HFFc6 (cell line): ENCODE data around the gene MAN1C1. TPM values are rescaled to one million over a fixed set of nuclear protein-coding genes. Genes with fewer than 3 reads are reported as not detected.

Experiments used
- DNase-seq: peaks from one replicate; pipeline ENCODE4 v3.0.0-alpha.2; 2018
- H3K27ac Mint-ChIP-seq: 2 replicates; pipeline ENCODE4 v1.8.0; 2020; ENCODE audit warnings: mild to moderate bottlenecking, mixed read lengths
- H3K27me3 Mint-ChIP-seq: 2 replicates; pipeline ENCODE4 v1.8.0; 2021; ENCODE audit warnings: mild to moderate bottlenecking, moderate library complexity, mixed read lengths; ENCODE audit not compliant: insufficient read depth
- H3K36me3 Mint-ChIP-seq: 2 replicates; pipeline ENCODE4 v1.8.0; 2021; ENCODE audit warnings: low read depth, mixed read lengths
- H3K4me1 Mint-ChIP-seq: 2 replicates; pipeline ENCODE4 v1.8.0; 2020; ENCODE audit warnings: low read depth, mixed read lengths
- H3K4me3 Mint-ChIP-seq: 2 replicates; pipeline ENCODE4 v1.8.0; 2020; ENCODE audit warnings: mild to moderate bottlenecking, moderate library complexity, mixed read lengths
- H3K9me3 Mint-ChIP-seq: 2 replicates; pipeline ENCODE4 v1.8.0; 2020; ENCODE audit warnings: mild to moderate bottlenecking, mixed read lengths
- CTCF ChIP-seq: fragments of 200-600 bp; sonication (generic); IDR thresholded peaks from 2 replicates; pipeline ENCODE4 v1.5.0; 2021; ENCODE audit warnings: antibody characterized with exemption, mild to moderate bottlenecking
- total RNA-seq, 6 experiments: library from RNA; stranded (reverse); fragmentation: NEBNext Ultra II Directional; extraction: Animal tissue kit (Norgen Biotek cat#: 25700); gene quantifications; 2 replicates in 1 of 6; 3 replicates in 5 of 6; pipeline ENCODE4 v1.2.3, GENCODE V29; 2021

MAN1C1 gene
- total RNA-seq, 6 experiments from 2014 or later, result 0.07 to 0.14 (median 0.08) TPM; not detected in 3

GRCh38 chr1:25622531-25622930, 5.9 kb downstream of the MAN1C1 start:
- Mint-ChIP-seq H3K27ac (no peak overlapping the region), H3K9me3 (peaks cover 10% of the 10 kb centered on the region), H3K4me1 (0 out of 2 replicates have a peak, but pooled peaks cover 4% of the 10 kb centered on the region), H3K27me3 (peaks cover 68% of the 10 kb centered on the region), H3K4me3 (no peak overlapping the region), H3K36me3 (no peaks in the 10 kb centered on the region; the same call in 1 of the 2 replicates)
- TF ChIP-seq CTCF, result no peak
- DNase-seq, result no peak

- peaks cover 10% of the 10 kb centered on the region for H3K9me3 Mint-ChIP-seq
Observed at GRCh38 chr1:25623007-25623406, 6.4 kb downstream of the MAN1C1 start.

GRCh38 chr1:25623731-25624130, 7.1 kb downstream of the MAN1C1 start:
- H3K4me1 Mint-ChIP-seq, result 0 out of 2 replicates have a peak, but pooled peaks cover 4% of the 10 kb centered on the region
- H3K36me3 Mint-ChIP-seq, result no peaks in the 10 kb centered on the region; the same call in 1 of the 2 replicates
- H3K27ac Mint-ChIP-seq, result no peak overlapping the region
- H3K9me3 Mint-ChIP-seq, result peaks cover 10% of the 10 kb centered on the region
- H3K4me3 Mint-ChIP-seq, result no peak overlapping the region
- peaks cover 63% of the 10 kb centered on the region for H3K27me3 Mint-ChIP-seq
- DNase-seq, result no peak
- no peak for TF ChIP-seq CTCF

More at GRCh38 chr1:25623007-25623406, 6.4 kb downstream of the MAN1C1 start:
- H3K36me3 Mint-ChIP-seq, result no peaks in the 10 kb centered on the region; the same call in 1 of the 2 replicates
- 0 out of 2 replicates have a peak, but pooled peaks cover 4% of the 10 kb centered on the region for H3K4me1 Mint-ChIP-seq
- peaks cover 70% of the 10 kb centered on the region for H3K27me3 Mint-ChIP-seq
- no peak overlapping the region for H3K4me3 Mint-ChIP-seq
- TF ChIP-seq CTCF, result no peak
- H3K27ac Mint-ChIP-seq, result no peak overlapping the region
- no peak for DNase-seq

GRCh38 chr1:25624156-25624555, 7.6 kb downstream of the MAN1C1 start:
- peaks cover 10% of the 10 kb centered on the region for H3K9me3 Mint-ChIP-seq
- no peak overlapping the region for H3K27ac Mint-ChIP-seq
- no peak for TF ChIP-seq CTCF
- peaks cover 59% of the 10 kb centered on the region for H3K27me3 Mint-ChIP-seq
- H3K36me3 Mint-ChIP-seq, result no peaks in the 10 kb centered on the region; the same call in 1 of the 2 replicates
- H3K4me1 Mint-ChIP-seq, result peaks cover 8% of the 10 kb centered on the region
- DNase-seq, result no peak
- no peak overlapping the region for H3K4me3 Mint-ChIP-seq

- Mint-ChIP-seq H3K27me3 (peaks cover 56% of the 10 kb centered on the region), H3K36me3 (no peaks in the 10 kb centered on the region; the same call in 1 of the 2 replicates), H3K4me1 (peaks cover 12% of the 10 kb centered on the region), H3K4me3 (no peak overlapping the region), H3K27ac (no peak overlapping the region), H3K9me3 (peaks cover 10% of the 10 kb centered on the region)
- DNase-seq, result no peak
- no peak for TF ChIP-seq CTCF
Observed at GRCh38 chr1:25624604-25625003, 8.0 kb downstream of the MAN1C1 start.
